NCI-H1694 (cell line): ENCODE results near the gene FCRL5.
"Not testable (repeated sequence)": the region's sequence is repeated elsewhere in the genome, so short reads cannot be mapped to it uniquely, and the experiment has no call there.

ENCODE experiments used
- DNase-seq: peaks from one replicate; lab custom pipeline; 2025; lab: John Stamatoyannopoulos, UW

Gene FCRL5

GRCh38 chr1:157487504-157487903 is 64.8 kb downstream of the FCRL5 start:
- no peak for DNase-seq

- DNase-seq = no peak
These were observed 65.2 kb downstream of the FCRL5 start for GRCh38 chr1:157487096-157487495.

GRCh38 chr1:157486400-157486799 is 65.9 kb downstream of the FCRL5 start:
- DNase-seq = not testable (repeated sequence)

- DNase-seq = no peak
These were observed 66.5 kb downstream of the FCRL5 start for GRCh38 chr1:157485793-157486192.

GRCh38 chr1:157484573-157484972 is 67.7 kb downstream of the FCRL5 start:
- no peak for DNase-seq

- no peak for DNase-seq
These were observed 68.7 kb downstream of the FCRL5 start for GRCh38 chr1:157483635-157484034.

- DNase-seq = no peak
These were observed 69.6 kb downstream of the FCRL5 start for GRCh38 chr1:157482717-157483116.

- no peak for DNase-seq
These were observed 70.1 kb downstream of the FCRL5 start for GRCh38 chr1:157482174-157482573.

- DNase-seq = no peak
These were observed 74.3 kb downstream of the FCRL5 start for GRCh38 chr1:157478030-157478429.

- no peak for DNase-seq
These were observed 74.9 kb downstream of the FCRL5 start for GRCh38 chr1:157477419-157477818.

GRCh38 chr1:157472959-157473358 is 79.4 kb downstream of the FCRL5 start:
- DNase-seq = no peak

- no peak for DNase-seq
These were observed 80.1 kb downstream of the FCRL5 start for GRCh38 chr1:157472056-157472701.

GRCh38 chr1:157471531-157471930 is 80.8 kb downstream of the FCRL5 start:
- DNase-seq = no peak

- DNase-seq = no peak
These were observed 82.3 kb downstream of the FCRL5 start for GRCh38 chr1:157469752-157470675.

GRCh38 chr1:157469300-157469699 is 83.0 kb downstream of the FCRL5 start:
- no peak for DNase-seq

GRCh38 chr1:157466011-157466410 is 86.3 kb downstream of the FCRL5 start:
- DNase-seq = no peak
